Measurements from ENCODE around the gene LDAF1. TPM values are rescaled to one million over a fixed set of nuclear protein-coding genes. Genes with fewer than 3 reads are reported as not detected.

Gene LDAF1
- total RNA-seq, 3 donors from 2014 or later (not counting 1 experiment from before 2014, with no cell fraction given) = 4.6 to 12.9 (median 5.9) TPM

- peaks cover 29 to 30% of the 10 kb centered on the region in 2 donors for H3K27me3 Mint-ChIP-seq (ENCODE audit: low read depth in 2 of 2)
- WGBS (ENCODE audit: insufficient coverage) = 75% methylated on average over 3 of the region's 3 CpGs
- no peaks in the 10 kb centered on the region for H3K4me1 ChIP-seq (ENCODE audit: control insufficient read depth, insufficient read depth, low read length)
- no peak overlapping the region for H3K27ac Mint-ChIP-seq
- H3K36me3 ChIP-seq (ENCODE audit: control insufficient read depth, insufficient read depth, low read length) = no peaks in the 10 kb centered on the region
- ATAC-seq = no peak
- no peak for DNase-seq
- no peaks in the 10 kb centered on the region for H3K9me3 ChIP-seq (ENCODE audit: control insufficient read depth, insufficient read depth, low read length)
- H3K4me3 ChIP-seq (ENCODE audit: low read length) = no peak overlapping the region
- no peak overlapping the region for H3K4me3 Mint-ChIP-seq
- no peaks in the 10 kb centered on the region for H3K9me3 Mint-ChIP-seq
- intact Hi-C loops (cut with micrococcal nuclease) = no loop called here
- H3K36me3 Mint-ChIP-seq = no peaks in the 10 kb centered on the region
- H3K4me1 Mint-ChIP-seq = no peaks in the 10 kb centered on the region
- peaks cover 2% of the 10 kb centered on the region for H3K27me3 ChIP-seq (ENCODE audit: control insufficient read depth, insufficient read depth, low read length)
- no peak overlapping the region for H3K27ac ChIP-seq (ENCODE audit: low read length)
- no peak for TF ChIP-seq CTCF (IDR thresholded peaks at IDR 0.05)
These were observed 39.1 kb downstream of the LDAF1 start for GRCh38 chr16:21197621-21198020.

DNA sequence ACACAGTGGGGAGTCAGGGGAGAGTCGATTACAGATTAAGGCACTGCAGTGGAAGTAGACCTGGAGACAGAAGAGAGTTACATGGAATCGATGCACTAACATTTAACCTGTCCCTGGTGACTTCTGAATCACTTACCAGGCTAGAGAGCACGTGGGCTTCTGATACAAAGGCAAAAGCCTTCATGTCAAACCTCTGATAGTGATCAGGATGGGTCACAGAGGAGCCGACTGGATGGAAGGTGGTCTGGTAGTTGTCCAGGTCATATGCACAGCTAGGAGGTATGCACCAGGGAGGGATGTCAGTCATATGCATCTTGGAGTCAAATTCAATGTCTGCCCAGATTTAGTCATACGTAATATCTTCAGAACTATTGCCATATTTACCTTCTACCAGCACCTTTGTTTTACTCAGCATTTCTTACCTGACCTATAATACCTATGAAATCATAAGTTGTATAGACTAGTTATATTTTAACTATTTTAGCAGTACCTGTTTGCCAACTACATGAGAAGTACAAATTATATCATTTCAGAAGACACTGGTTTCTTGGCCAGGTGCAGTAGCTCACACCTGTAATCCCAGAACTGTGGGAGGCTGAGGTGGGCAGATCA lies 41.2 kb downstream of the LDAF1 start:
- Histone ChIP-seq H3K36me3 (ENCODE audit: control insufficient read depth, insufficient read depth, low read length) (no peaks in the 10 kb centered on the region), H3K27me3 (ENCODE audit: control insufficient read depth, insufficient read depth, low read length) (peaks cover 2% of the 10 kb centered on the region), H3K27ac (ENCODE audit: low read length) (no peak overlapping the region), H3K9me3 (ENCODE audit: control insufficient read depth, insufficient read depth, low read length) (no peaks in the 10 kb centered on the region), H3K4me3 (ENCODE audit: low read length) (no peak overlapping the region), H3K4me1 (ENCODE audit: control insufficient read depth, insufficient read depth, low read length) (no peaks in the 10 kb centered on the region)
- Mint-ChIP-seq H3K27me3 (ENCODE audit: low read depth in 2 of 2) (peaks cover 20 to 36% of the 10 kb centered on the region in 2 donors), H3K4me1 (no peaks in the 10 kb centered on the region), H3K4me3 (no peak overlapping the region), H3K36me3 (no peaks in the 10 kb centered on the region), H3K9me3 (no peaks in the 10 kb centered on the region), H3K27ac (no peak overlapping the region)
- intact Hi-C loops (cut with micrococcal nuclease) = no loop called here
- TF ChIP-seq CTCF (IDR thresholded peaks at IDR 0.05) = no peak
- 71% methylated on average over 5 of the region's 5 CpGs for WGBS (ENCODE audit: insufficient coverage)
- ATAC-seq = no peak
- DNase-seq = no peak

DNA sequence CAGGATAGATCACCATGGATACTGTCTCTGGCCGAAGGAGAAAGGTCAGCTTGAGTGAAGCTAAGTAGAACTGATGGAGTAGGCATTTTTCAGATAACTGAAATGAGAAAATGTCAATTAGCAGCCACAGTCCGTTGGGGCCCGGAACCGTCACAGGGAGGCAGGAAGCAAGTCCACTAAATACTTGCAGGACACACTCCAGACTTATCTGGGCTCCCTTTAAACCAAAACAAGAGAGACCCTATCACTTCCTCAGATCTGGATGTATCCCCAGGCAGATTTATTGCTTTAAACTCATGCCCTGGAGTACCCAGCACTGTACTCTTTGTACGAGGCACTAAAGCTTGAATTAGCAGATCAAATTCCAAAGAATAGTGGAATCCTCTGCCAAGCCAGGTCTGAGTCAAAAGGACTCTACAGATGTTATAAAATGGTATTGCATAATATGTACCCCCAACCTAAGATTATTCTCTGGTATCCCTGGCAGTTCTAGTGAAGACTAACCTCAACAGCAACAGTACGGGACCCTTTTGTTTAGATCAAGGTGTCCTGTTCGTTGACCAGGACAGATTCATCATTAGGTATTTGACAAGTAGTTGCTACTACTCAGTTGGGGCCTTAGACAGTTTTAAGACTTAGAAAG lies 44.8 kb downstream of the LDAF1 start:
- H3K4me1 Mint-ChIP-seq = no peaks in the 10 kb centered on the region
- H3K27me3 ChIP-seq (ENCODE audit: control insufficient read depth, insufficient read depth, low read length) = no peaks in the 10 kb centered on the region
- H3K27ac Mint-ChIP-seq = no peak overlapping the region
- H3K4me3 ChIP-seq (ENCODE audit: low read length) = no peak overlapping the region
- no peaks in the 10 kb centered on the region for H3K36me3 Mint-ChIP-seq
- intact Hi-C loops (cut with micrococcal nuclease) = no loop called here
- H3K27ac ChIP-seq (ENCODE audit: low read length) = no peak overlapping the region
- no peak for TF ChIP-seq CTCF (IDR thresholded peaks at IDR 0.05)
- no peaks in the 10 kb centered on the region for H3K9me3 ChIP-seq (ENCODE audit: control insufficient read depth, insufficient read depth, low read length)
- DNase-seq = no peak
- WGBS (ENCODE audit: insufficient coverage) = 51% methylated on average over 7 of the region's 7 CpGs
- H3K9me3 Mint-ChIP-seq = no peaks in the 10 kb centered on the region
- no peaks in the 10 kb centered on the region for H3K36me3 ChIP-seq (ENCODE audit: control insufficient read depth, insufficient read depth, low read length)
- peaks cover 16 to 32% of the 10 kb centered on the region in 2 donors for H3K27me3 Mint-ChIP-seq (ENCODE audit: low read depth in 2 of 2)
- ATAC-seq = no peak
- no peaks in the 10 kb centered on the region for H3K4me1 ChIP-seq (ENCODE audit: control insufficient read depth, insufficient read depth, low read length)
- H3K4me3 Mint-ChIP-seq = no peak overlapping the region

GRCh38 chr16:21205303-21205702 lies 46.8 kb downstream of the LDAF1 start:
- H3K27ac ChIP-seq (ENCODE audit: low read length) = no peak overlapping the region
- H3K9me3 ChIP-seq (ENCODE audit: control insufficient read depth, insufficient read depth, low read length) = no peaks in the 10 kb centered on the region
- Mint-ChIP-seq H3K27ac (no peak overlapping the region), H3K36me3 (no peaks in the 10 kb centered on the region), H3K9me3 (no peaks in the 10 kb centered on the region), H3K4me1 (no peaks in the 10 kb centered on the region), H3K27me3 (ENCODE audit: low read depth in 2 of 2) (peaks cover 17 to 30% of the 10 kb centered on the region in 2 donors), H3K4me3 (no peak overlapping the region)
- no peaks in the 10 kb centered on the region for H3K4me1 ChIP-seq (ENCODE audit: control insufficient read depth, insufficient read depth, low read length)
- no peak for DNase-seq
- H3K27me3 ChIP-seq (ENCODE audit: control insufficient read depth, insufficient read depth, low read length) = no peaks in the 10 kb centered on the region
- H3K36me3 ChIP-seq (ENCODE audit: control insufficient read depth, insufficient read depth, low read length) = no peaks in the 10 kb centered on the region
- no peak for TF ChIP-seq CTCF (IDR thresholded peaks at IDR 0.05)
- no peak overlapping the region for H3K4me3 ChIP-seq (ENCODE audit: low read length)
- intact Hi-C loops (cut with micrococcal nuclease) = no loop called here
- ATAC-seq = no peak
